WERI-Rb-1 (cell line): ENCODE measurements around the gene RAB11A.
A peak's percentile ranks its signal among the peaks of the same experiment; 100 is the strongest.

Experiments used
- DNase-seq: peaks from one replicate; pipeline ENCODE4 v3.0.0-alpha.2; 2020
- H3K27ac ChIP-seq: fragments of 250-450 bp; sonication (Bioruptor Pico); 2 replicates; pipeline ENCODE4 v1.5.1; 2020; ENCODE audit warnings: mild to moderate bottlenecking, moderate library complexity
- H3K27me3 ChIP-seq: fragments of 250-450 bp; sonication (Bioruptor Pico); 2 replicates; pipeline ENCODE4 v1.5.1; 2021; ENCODE audit warnings: mild to moderate bottlenecking, low read depth, moderate library complexity; ENCODE audit not compliant: insufficient read depth, severe bottlenecking
- H3K36me3 ChIP-seq: fragments of 250-450 bp; sonication (Bioruptor Pico); 2 replicates; pipeline ENCODE4 v1.5.1; 2020; ENCODE audit warnings: mild to moderate bottlenecking, moderate library complexity
- H3K4me3 ChIP-seq: 2 replicates; pipeline ENCODE4 v1.5.1; 2011; ENCODE audit warnings: low read depth, mild to moderate bottlenecking, control low read depth, low read length
- H3K9me3 ChIP-seq: fragments of 250-450 bp; sonication (Bioruptor Pico); 2 replicates; pipeline ENCODE4 v1.5.1; 2021; ENCODE audit warnings: mild to moderate bottlenecking, moderate library complexity; ENCODE audit not compliant: severe bottlenecking
- TF ChIP-seq, protein P1 (sequence below): IDR thresholded peaks from 2 replicates; pipeline ENCODE4 v1.5.1; 2011; ENCODE audit warnings: low read depth, mild to moderate bottlenecking, control low read depth, inconsistent platforms, low read length

The RAB11A gene

DNA sequence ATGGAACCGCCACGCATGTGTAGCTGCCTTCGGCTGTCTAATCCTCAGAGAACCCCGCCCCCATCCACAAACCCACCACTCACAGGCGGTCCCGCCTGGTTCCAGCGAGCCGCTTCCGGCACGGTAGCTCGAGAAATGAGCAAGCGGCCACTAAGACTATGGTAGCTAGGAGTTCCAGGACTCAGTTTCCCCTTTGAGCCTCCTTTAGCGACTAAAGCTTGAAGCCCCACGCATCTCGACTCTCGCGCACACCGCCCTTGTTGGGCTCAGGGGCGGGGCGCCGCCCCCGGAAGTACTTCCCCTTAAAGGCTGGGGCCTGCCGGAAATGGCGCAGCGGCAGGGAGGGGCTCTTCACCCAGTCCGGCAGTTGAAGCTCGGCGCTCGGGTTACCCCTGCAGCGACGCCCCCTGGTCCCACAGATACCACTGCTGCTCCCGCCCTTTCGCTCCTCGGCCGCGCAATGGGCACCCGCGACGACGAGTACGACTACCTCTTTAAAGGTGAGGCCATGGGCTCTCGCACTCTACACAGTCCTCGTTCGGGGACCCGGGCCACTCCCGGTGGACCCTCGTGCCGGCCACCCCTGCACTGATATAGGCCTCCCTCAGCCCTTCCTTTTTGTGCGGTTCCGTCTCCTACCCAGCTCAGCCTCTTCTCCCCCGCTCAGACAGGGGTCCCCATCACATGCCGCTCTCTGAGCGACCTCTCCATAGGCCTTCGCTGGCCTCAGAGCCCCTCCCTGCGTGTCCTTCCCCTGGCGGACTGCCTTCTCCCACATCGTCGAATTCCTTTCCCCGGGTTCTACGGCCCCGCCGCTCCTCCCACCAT, at the start of gene RAB11A:
Gene RAB11A (plus strand): TSS at position 366 of the 828 bp plus-strand sequence. CDS start 95 bp downstream, at position 461.
- peak within 1 kb of the TSS; percentile 75 for H3K4me3 ChIP-seq
- no peaks in the 10 kb centered on the region for H3K27me3 ChIP-seq
- TF ChIP-seq, protein P1, sequence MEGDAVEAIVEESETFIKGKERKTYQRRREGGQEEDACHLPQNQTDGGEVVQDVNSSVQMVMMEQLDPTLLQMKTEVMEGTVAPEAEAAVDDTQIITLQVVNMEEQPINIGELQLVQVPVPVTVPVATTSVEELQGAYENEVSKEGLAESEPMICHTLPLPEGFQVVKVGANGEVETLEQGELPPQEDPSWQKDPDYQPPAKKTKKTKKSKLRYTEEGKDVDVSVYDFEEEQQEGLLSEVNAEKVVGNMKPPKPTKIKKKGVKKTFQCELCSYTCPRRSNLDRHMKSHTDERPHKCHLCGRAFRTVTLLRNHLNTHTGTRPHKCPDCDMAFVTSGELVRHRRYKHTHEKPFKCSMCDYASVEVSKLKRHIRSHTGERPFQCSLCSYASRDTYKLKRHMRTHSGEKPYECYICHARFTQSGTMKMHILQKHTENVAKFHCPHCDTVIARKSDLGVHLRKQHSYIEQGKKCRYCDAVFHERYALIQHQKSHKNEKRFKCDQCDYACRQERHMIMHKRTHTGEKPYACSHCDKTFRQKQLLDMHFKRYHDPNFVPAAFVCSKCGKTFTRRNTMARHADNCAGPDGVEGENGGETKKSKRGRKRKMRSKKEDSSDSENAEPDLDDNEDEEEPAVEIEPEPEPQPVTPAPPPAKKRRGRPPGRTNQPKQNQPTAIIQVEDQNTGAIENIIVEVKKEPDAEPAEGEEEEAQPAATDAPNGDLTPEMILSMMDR = peak; percentile 68
- H3K36me3 ChIP-seq = peaks cover 6% of the 10 kb centered on the region; the same call in 1 of the 2 replicates
- H3K9me3 ChIP-seq = no peaks in the 10 kb centered on the region
- H3K27ac ChIP-seq = peak within 1 kb of the TSS; percentile 98
- DNase-seq = peak; percentile 98

DNA sequence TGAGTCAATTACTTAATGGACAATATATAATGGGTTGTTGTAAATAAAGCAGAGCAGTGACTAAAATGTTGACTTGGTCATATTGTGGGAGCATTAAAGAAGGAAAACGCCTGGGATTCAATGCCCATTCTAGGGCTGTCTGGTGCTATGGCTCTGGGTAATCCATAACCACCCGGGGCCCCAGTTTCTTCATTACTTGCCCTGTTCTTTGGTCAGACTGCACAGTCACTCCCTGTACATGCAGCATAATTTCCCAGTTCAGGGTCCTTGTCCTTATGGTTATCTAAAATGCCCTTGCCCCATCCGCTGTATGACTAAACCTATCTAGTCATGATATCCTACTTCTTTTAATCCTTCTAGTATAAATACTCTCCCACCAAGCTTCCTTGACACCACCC, 49.7 kb upstream of the RAB11A start:
- Histone ChIP-seq H3K36me3 (no peaks in the 10 kb centered on the region), H3K27ac (no peak overlapping the region), H3K27me3 (no peaks in the 10 kb centered on the region), H3K9me3 (no peaks in the 10 kb centered on the region), H3K4me3 (no peak overlapping the region)
- no peak for DNase-seq
- TF ChIP-seq, protein P1 = no peak

DNA sequence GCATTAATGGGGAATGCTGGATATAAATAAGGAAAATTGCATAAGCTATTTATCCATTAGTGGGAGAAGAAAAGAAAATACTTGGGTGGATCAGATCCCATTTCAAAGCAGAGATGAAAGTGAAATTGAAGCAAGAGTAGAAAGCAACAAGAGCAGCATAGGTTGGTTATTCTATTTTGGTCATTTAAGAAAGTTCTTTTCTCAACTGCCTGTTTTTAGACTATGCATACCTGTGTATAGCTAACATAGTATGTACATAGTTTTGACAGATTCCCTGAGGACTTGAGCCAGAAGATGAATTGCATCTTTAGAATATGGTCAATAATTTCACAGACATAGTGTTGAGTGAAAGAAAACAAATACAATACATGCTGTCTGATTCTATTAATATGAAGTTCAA, 48.2 kb upstream of the RAB11A start:
- TF ChIP-seq, protein P1 = no peak
- H3K4me3 ChIP-seq = no peak overlapping the region
- no peaks in the 10 kb centered on the region for H3K9me3 ChIP-seq
- H3K27ac ChIP-seq = no peak overlapping the region
- H3K36me3 ChIP-seq = no peaks in the 10 kb centered on the region
- no peak for DNase-seq
- H3K27me3 ChIP-seq = no peaks in the 10 kb centered on the region

DNA sequence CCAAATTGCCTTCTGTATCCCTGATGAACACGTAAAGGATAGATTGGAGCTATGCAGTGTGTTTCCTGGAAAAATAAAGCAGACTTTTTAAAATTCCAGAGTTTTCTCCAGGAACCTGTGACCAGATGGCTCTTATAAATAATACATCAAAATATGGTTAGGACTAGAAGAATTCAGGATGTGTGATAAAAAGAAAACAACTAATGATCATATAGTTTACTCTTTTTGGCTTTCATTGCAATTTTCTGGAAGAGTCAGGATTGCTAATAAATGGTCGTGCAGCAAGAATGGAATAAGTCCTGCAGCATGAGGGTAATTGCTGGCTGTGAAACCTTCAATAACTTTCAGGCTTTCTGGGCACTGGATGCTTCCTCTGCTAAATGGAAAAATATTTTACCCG, 47.0 kb upstream of the RAB11A start:
- Histone ChIP-seq H3K9me3 (no peaks in the 10 kb centered on the region), H3K27me3 (no peaks in the 10 kb centered on the region), H3K27ac (no peak overlapping the region), H3K4me3 (no peak overlapping the region), H3K36me3 (no peaks in the 10 kb centered on the region)
- no peak for DNase-seq
- TF ChIP-seq, protein P1 = no peak

DNA sequence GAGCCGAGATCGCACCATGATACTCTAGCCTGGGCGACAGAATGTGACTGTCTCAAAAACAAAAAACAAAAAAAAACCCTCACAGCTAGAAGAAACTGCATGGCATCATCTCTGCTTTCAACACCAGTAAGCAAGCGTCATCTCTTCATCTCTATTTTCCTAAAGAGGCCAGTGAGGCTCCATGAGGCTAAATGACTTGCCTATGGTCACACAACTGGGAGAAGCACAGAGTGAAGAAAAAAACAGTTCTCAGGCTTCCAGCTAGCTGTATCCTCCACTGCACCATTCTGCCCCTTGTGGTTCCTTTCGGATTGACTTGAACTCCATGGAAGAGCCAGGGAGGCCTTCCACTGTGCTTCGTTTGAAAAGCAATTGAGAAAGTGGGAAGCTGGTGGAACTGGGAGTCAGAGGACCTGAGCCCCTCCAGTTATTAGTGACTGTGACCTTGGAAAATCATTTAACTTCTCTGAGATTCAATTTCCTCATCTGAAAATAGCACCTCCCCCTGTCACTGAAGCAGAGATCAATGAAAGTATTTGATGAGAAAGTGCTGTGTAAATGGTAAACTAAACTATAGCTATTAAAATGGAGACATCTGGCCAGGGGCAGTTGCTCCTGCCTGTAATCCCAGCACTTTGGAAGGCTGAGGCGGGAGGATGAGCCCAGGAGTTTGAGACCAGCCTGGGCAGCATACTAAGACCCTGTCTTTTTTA, 45.1 kb upstream of the RAB11A start:
- no peaks in the 10 kb centered on the region for H3K9me3 ChIP-seq
- H3K36me3 ChIP-seq = no peaks in the 10 kb centered on the region
- peak; percentile 59 for DNase-seq
- H3K27ac ChIP-seq = no peak overlapping the region
- no peaks in the 10 kb centered on the region for H3K27me3 ChIP-seq
- TF ChIP-seq, protein P1 = peak; percentile 85
- no peak overlapping the region for H3K4me3 ChIP-seq
